Activated T-helper 1 cell treated with anti-CD3 and anti-CD28 coated beads, Interleukin-2, amount 50 U/mL, for 16 hours (primary cell): ENCODE measurements around the gene AMOTL1.
"Not testable (repeated sequence)": the region's sequence is repeated elsewhere in the genome, so short reads cannot be mapped to it uniquely, and the experiment has no call there.

Experiments used
- DNase-seq, 2 donors: peaks; one replicate each; pipeline ENCODE4 v3.0.0-alpha.2; 2020; ENCODE audit warnings: low read depth in 1 of 2, low spot score in 1 of 2

The AMOTL1 gene

GRCh38 chr11:94791216-94791889 lies 23.2 kb downstream of the AMOTL1 start:
- DNase-seq: no peak

GRCh38 chr11:94791942-94792341 lies 23.8 kb downstream of the AMOTL1 start:
- not testable (repeated sequence) for DNase-seq

GRCh38 chr11:94792451-94792850 lies 24.3 kb downstream of the AMOTL1 start:
- no peak for DNase-seq

GRCh38 chr11:94793002-94793401 lies 24.8 kb downstream of the AMOTL1 start:
- no peak for DNase-seq

- DNase-seq: no peak
Observed at GRCh38 chr11:94793822-94794221, 25.7 kb downstream of the AMOTL1 start.

- DNase-seq: no peak
Observed at GRCh38 chr11:94794287-94795168, 26.4 kb downstream of the AMOTL1 start.

GRCh38 chr11:94795476-94796189 lies 27.5 kb downstream of the AMOTL1 start:
- no peak for DNase-seq

- no peak for DNase-seq
Observed at GRCh38 chr11:94796190-94796580, 28.0 kb downstream of the AMOTL1 start.

GRCh38 chr11:94796863-94797262 lies 28.7 kb downstream of the AMOTL1 start:
- no peak for DNase-seq

- no peak for DNase-seq
Observed at GRCh38 chr11:94799726-94800125, 31.6 kb downstream of the AMOTL1 start.

- DNase-seq: no peak
Observed at GRCh38 chr11:94800414-94800813, 32.3 kb downstream of the AMOTL1 start.

GRCh38 chr11:94801866-94802460 lies 33.8 kb downstream of the AMOTL1 start:
- no peak for DNase-seq

- DNase-seq: no peak
Observed at GRCh38 chr11:94802501-94802900, 34.3 kb downstream of the AMOTL1 start.

GRCh38 chr11:94803491-94803890 lies 35.3 kb downstream of the AMOTL1 start:
- DNase-seq: no peak

- DNase-seq: no peak
Observed at GRCh38 chr11:94804874-94805273, 36.7 kb downstream of the AMOTL1 start.

- DNase-seq: no peak
Observed at GRCh38 chr11:94806014-94806413, 37.9 kb downstream of the AMOTL1 start.

GRCh38 chr11:94806419-94806818 lies 38.3 kb downstream of the AMOTL1 start:
- no peak for DNase-seq

- no peak for DNase-seq
Observed at GRCh38 chr11:94809251-94809650, 41.1 kb downstream of the AMOTL1 start.

- not testable (repeated sequence) for DNase-seq
Observed at GRCh38 chr11:94812724-94813720, 44.9 kb downstream of the AMOTL1 start.

- no peak for DNase-seq
Observed at GRCh38 chr11:94814272-94814976, 46.3 kb downstream of the AMOTL1 start.
